Left cardiac atrium (tissue), 4 donors: ENCODE measurements around the gene SELENOS. TPM values are rescaled to one million over a fixed set of nuclear protein-coding genes. Genes with fewer than 3 reads are reported as not detected.

Experiments used
- ATAC-seq, 2 donors: fragments of 200-7000 bp; cut with Tn5 transposase; one replicate each; pipeline ENCODE4 v1.9.1; 2020; ENCODE audit warnings: mild to moderate bottlenecking in 2 of 2, moderate library complexity in 2 of 2
- DNase-seq: peaks from one replicate; pipeline ENCODE4 v3.0.0-alpha.2; 2020
- intact Hi-C, 2 donors: fragments of 100-400 bp; cut with DNase I; formaldehyde crosslinking; loops; one replicate each; pipeline versions ENCODE4 v1.14.1 to v1.15.1; 2022 to 2023
- total RNA-seq, 2 donors: library from RNA; stranded (reverse); fragmentation: NEBNext Ultra II Directional; extraction: Animal tissue kit (Norgen Biotek cat#: 25700); gene quantifications; one replicate each; pipeline ENCODE4 v1.2.1, GENCODE V29; 2021
- donor health status: DM: no; HTN: yes; CAD: no.
- donor health status: DM: no; HTN: yes; CAD: no; lungs with severe emphysema.
- donor health status: DM: yes; HTN: yes; CAD: no.
- donor health status: Dilated cardiomyopathy.

SELENOS gene
- total RNA-seq, 2 donors from 2014 or later, result 37.7 to 66.2 TPM

- DNase-seq (no peak), ATAC-seq (peak in 1 of 2 donors; percentile 41)
- intact Hi-C loops, result loop anchor here in 1 of 2 donors (10.0 kb wide), 1 partner anchor 192 kb away; no protein-coding TSS in a partner anchor
Observed at GRCh38 chr15:101313041-101313761, 35.9 kb upstream of the SELENOS start.

- ATAC-seq (no peak), DNase-seq (no peak)
- intact Hi-C loops, result loop anchor here in 1 of 2 donors (10.0 kb wide), 1 partner anchor 194 kb away; no protein-coding TSS in a partner anchor
Observed at GRCh38 chr15:101310508-101310907, 33.2 kb upstream of the SELENOS start.

GRCh38 chr15:101310161-101310480, 32.8 kb upstream of the SELENOS start:
- ATAC-seq (no peak), DNase-seq (no peak)
- intact Hi-C loops, result loop anchor here in 1 of 2 donors (10.0 kb wide), 1 partner anchor 195 kb away; no protein-coding TSS in a partner anchor

- no peak for DNase-seq
Observed at GRCh38 chr15:101309436-101310160, 32.3 kb upstream of the SELENOS start.

GRCh38 chr15:101308604-101309435, 31.5 kb upstream of the SELENOS start:
- DNase-seq (no peak), ATAC-seq (no peak)
- intact Hi-C loops, result no loop called here

More at GRCh38 chr15:101309436-101310160, 32.3 kb upstream of the SELENOS start:
- intact Hi-C loops, result loop anchor here in 1 of 2 donors (10.0 kb wide), 1 partner anchor 195 kb away; no protein-coding TSS in a partner anchor
- no peak for ATAC-seq

GRCh38 chr15:101307897-101308603, 30.8 kb upstream of the SELENOS start:
- DNase-seq (no peak), ATAC-seq (no peak)
- intact Hi-C loops, result no loop called here

- DNase-seq (no peak), ATAC-seq (no peak)
- intact Hi-C loops, result no loop called here
Observed at GRCh38 chr15:101307048-101307896, 30.0 kb upstream of the SELENOS start.

- DNase-seq, result no peak
- intact Hi-C loops, result no loop called here
Observed at GRCh38 chr15:101306341-101307047, 29.2 kb upstream of the SELENOS start.

GRCh38 chr15:101305820-101306255, 28.6 kb upstream of the SELENOS start:
- DNase-seq, result no peak
- intact Hi-C loops, result no loop called here
- no peak for ATAC-seq

More at GRCh38 chr15:101306341-101307047, 29.2 kb upstream of the SELENOS start:
- ATAC-seq, result no peak

GRCh38 chr15:101303408-101303807, 26.1 kb upstream of the SELENOS start:
- intact Hi-C loops, result no loop called here
- DNase-seq (no peak), ATAC-seq (no peak)

- intact Hi-C loops, result loop anchor here (5.0 kb wide), 2 partner anchors 346 to 356 kb away; partner anchors contain the start of gene TM2D3 (in 1 of the 2)
- no peak for ATAC-seq
- DNase-seq, result no peak
Observed at GRCh38 chr15:101296418-101297405, 19.4 kb upstream of the SELENOS start.

GRCh38 chr15:101295607-101296161, 18.4 kb upstream of the SELENOS start:
- no peak for DNase-seq
- ATAC-seq, result peak in 1 of 2 donors; percentile 41

GRCh38 chr15:101294731-101295606, 17.7 kb upstream of the SELENOS start, which contains the start of gene SNRPA1:
TSS of gene SNRPA1 (minus strand) at chr15:101295248. CDS start at chr15:101295178, 70 bp downstream.
- peak; percentile 95 to 96 for ATAC-seq
- intact Hi-C loops, result loop anchor here (5.0 kb wide), 2 partner anchors 347 to 357 kb away; partner anchors contain the start of gene TM2D3 (in 1 of the 2)

More at GRCh38 chr15:101295607-101296161, 18.4 kb upstream of the SELENOS start:
- intact Hi-C loops, result loop anchor here (5.0 kb wide), 2 partner anchors 347 to 357 kb away; partner anchors contain the start of gene TM2D3 (in 1 of the 2)

GRCh38 chr15:101293122-101293521, 15.8 kb upstream of the SELENOS start:
- intact Hi-C loops, result no loop called here
- ATAC-seq (no peak), DNase-seq (no peak)

More at GRCh38 chr15:101294731-101295606, 17.7 kb upstream of the SELENOS start, which contains the start of gene SNRPA1:
- DNase-seq, result peak; percentile 99
